ENCODE measurements around the gene GAK. TPM values are rescaled to one million over a fixed set of nuclear protein-coding genes. Genes with fewer than 3 reads are reported as not detected.

Gene GAK
- total and polyA plus RNA-seq, 4 donors: 27.4 to 69.7 (median 47.0) TPM

DNA sequence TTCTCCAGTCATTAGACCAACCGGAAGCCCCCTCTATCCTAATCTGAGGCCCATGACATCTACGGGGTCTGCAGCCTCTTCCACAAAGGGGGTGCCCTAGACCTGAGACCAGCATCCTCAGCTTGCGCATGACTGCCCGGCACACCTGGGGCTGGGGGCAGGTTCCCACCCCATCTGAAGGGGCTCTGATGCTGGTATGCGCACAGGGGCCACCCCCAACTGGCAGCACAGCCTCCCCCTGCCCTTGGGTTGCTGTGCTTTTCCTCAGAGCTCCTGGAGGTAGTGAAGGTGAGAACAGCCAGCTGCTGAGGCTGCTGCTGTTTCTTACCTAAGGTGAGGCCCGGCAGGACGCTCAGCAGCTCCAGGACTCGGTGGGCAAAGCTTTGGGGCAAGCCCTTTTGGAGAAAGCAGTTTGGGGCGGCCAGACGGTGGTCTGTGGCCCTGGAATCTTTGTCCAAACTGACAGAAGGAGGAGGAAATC, 87.3 kb downstream of the GAK start:
- Histone ChIP-seq H3K36me3 (ENCODE audit: control insufficient read depth in 4 of 4, insufficient read depth in 3 of 4, low read depth in 1 of 4, low read length in 3 of 4) (peaks cover 0 to 9% (median 4%) of the 10 kb centered on the region in 4 donors), H3K27ac (ENCODE audit: low read depth in 1 of 2, low read length in 2 of 2) (no peak overlapping the region), H3K4me1 (ENCODE audit: control insufficient read depth in 4 of 4, insufficient read depth in 4 of 4, low read length in 3 of 4) (no peaks in the 10 kb centered on the region), H3K9ac (ENCODE audit: low read depth in 1 of 2, low read length in 2 of 2) (no peak overlapping the region), H3K27me3 (ENCODE audit: control insufficient read depth in 4 of 4, insufficient read depth in 4 of 4, low read length in 3 of 4) (no peaks in the 10 kb centered on the region), H3K4me3 (ENCODE audit: low read depth in 1 of 3, low read length in 3 of 3) (no peak overlapping the region), H3K9me3 (ENCODE audit: control insufficient read depth in 4 of 4, low read length in 3 of 4) (no peaks in the 10 kb centered on the region)
- no peak for DNase-seq (ENCODE audit: low spot score)
- WGBS: 96% methylated on average over 10 of the region's 10 CpGs
- TF ChIP-seq FOXA1 (IDR thresholded peaks at IDR 0.05): no peak
- TF ChIP-seq, protein P1, sequence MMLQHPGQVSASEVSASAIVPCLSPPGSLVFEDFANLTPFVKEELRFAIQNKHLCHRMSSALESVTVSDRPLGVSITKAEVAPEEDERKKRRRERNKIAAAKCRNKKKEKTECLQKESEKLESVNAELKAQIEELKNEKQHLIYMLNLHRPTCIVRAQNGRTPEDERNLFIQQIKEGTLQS (IDR thresholded peaks at IDR 0.05): no peak
- TF ChIP-seq, protein P2, sequence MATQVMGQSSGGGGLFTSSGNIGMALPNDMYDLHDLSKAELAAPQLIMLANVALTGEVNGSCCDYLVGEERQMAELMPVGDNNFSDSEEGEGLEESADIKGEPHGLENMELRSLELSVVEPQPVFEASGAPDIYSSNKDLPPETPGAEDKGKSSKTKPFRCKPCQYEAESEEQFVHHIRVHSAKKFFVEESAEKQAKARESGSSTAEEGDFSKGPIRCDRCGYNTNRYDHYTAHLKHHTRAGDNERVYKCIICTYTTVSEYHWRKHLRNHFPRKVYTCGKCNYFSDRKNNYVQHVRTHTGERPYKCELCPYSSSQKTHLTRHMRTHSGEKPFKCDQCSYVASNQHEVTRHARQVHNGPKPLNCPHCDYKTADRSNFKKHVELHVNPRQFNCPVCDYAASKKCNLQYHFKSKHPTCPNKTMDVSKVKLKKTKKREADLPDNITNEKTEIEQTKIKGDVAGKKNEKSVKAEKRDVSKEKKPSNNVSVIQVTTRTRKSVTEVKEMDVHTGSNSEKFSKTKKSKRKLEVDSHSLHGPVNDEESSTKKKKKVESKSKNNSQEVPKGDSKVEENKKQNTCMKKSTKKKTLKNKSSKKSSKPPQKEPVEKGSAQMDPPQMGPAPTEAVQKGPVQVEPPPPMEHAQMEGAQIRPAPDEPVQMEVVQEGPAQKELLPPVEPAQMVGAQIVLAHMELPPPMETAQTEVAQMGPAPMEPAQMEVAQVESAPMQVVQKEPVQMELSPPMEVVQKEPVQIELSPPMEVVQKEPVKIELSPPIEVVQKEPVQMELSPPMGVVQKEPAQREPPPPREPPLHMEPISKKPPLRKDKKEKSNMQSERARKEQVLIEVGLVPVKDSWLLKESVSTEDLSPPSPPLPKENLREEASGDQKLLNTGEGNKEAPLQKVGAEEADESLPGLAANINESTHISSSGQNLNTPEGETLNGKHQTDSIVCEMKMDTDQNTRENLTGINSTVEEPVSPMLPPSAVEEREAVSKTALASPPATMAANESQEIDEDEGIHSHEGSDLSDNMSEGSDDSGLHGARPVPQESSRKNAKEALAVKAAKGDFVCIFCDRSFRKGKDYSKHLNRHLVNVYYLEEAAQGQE (IDR thresholded peaks at IDR 0.05): no peak
- no peak for TF ChIP-seq YY1 (IDR thresholded peaks at IDR 0.05)
- TF ChIP-seq SP1 (IDR thresholded peaks at IDR 0.05): no peak
- no peak for TF ChIP-seq RXRA (IDR thresholded peaks at IDR 0.05)

DNA sequence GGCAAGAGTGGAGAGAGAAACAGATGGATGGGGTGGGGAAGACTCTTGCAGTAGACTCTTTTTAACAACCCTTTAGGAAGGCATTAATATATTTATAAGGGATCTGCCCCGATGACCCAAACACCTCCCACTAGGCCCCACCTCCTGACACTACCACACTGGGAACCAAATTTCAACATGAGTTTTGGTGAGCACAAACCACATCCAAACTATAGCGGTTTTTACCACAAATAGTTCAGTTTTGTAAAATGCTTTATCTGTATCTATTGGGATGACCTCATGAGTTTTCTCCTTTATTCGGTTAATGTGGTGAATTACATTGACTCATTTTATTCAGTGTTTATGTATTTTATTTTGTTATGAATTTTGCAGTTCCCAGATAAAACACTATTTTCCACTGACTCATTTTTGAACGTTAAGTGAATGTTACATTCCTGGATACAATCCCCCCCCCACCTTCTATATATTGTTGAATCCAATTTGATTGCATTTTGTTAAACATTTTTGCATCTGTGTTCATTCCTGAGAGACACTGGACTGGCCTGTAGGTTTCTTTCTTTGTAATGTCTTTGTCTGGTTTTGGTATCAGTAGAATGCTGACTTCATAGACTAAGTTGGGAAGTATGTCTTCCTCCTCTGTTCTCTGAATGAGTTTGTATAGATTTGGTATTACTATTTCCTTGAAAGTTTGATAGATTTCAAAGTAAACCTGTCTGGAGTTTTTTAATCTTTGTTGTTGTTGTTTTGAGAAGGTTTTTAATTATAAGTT, 92.3 kb downstream of the GAK start:
- Histone ChIP-seq H3K36me3 (ENCODE audit: control insufficient read depth in 4 of 4, insufficient read depth in 3 of 4, low read depth in 1 of 4, low read length in 3 of 4) (peaks cover 0 to 2% (median 0%) of the 10 kb centered on the region in 4 donors), H3K9ac (ENCODE audit: low read depth in 1 of 2, low read length in 2 of 2) (no peak overlapping the region), H3K4me1 (ENCODE audit: control insufficient read depth in 4 of 4, insufficient read depth in 4 of 4, low read length in 3 of 4) (no peaks in the 10 kb centered on the region), H3K9me3 (ENCODE audit: control insufficient read depth in 4 of 4, low read length in 3 of 4) (peaks cover 2 to 11% (median 7%) of the 10 kb centered on the region in 4 donors), H3K27me3 (ENCODE audit: control insufficient read depth in 4 of 4, insufficient read depth in 4 of 4, low read length in 3 of 4) (no peaks in the 10 kb centered on the region), H3K4me3 (ENCODE audit: low read depth in 1 of 3, low read length in 3 of 3) (no peak overlapping the region), H3K27ac (ENCODE audit: low read depth in 1 of 2, low read length in 2 of 2) (no peak overlapping the region)
- no peak for TF ChIP-seq HNF4A (conservative IDR thresholded peaks at IDR 0.05)
- TF ChIP-seq, protein P2 (IDR thresholded peaks at IDR 0.05): no peak
- no peak for TF ChIP-seq EGR1 (IDR thresholded peaks at IDR 0.05; ENCODE audit: low read depth in 2 of 2)
- TF ChIP-seq HNF4G (IDR thresholded peaks at IDR 0.05): no peak
- no peak for TF ChIP-seq RXRA (IDR thresholded peaks at IDR 0.05)
- TF ChIP-seq, protein P3, sequence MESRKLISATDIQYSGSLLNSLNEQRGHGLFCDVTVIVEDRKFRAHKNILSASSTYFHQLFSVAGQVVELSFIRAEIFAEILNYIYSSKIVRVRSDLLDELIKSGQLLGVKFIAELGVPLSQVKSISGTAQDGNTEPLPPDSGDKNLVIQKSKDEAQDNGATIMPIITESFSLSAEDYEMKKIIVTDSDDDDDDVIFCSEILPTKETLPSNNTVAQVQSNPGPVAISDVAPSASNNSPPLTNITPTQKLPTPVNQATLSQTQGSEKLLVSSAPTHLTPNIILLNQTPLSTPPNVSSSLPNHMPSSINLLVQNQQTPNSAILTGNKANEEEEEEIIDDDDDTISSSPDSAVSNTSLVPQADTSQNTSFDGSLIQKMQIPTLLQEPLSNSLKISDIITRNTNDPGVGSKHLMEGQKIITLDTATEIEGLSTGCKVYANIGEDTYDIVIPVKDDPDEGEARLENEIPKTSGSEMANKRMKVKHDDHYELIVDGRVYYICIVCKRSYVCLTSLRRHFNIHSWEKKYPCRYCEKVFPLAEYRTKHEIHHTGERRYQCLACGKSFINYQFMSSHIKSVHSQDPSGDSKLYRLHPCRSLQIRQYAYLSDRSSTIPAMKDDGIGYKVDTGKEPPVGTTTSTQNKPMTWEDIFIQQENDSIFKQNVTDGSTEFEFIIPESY (IDR thresholded peaks at IDR 0.05): no peak
- TF ChIP-seq JUND (IDR thresholded peaks at IDR 0.05): no peak
- no peak for TF ChIP-seq GABPA (IDR thresholded peaks at IDR 0.05 in 1 of 2, conservative IDR thresholded peaks at IDR 0.05 in 1 of 2)
- no peak for TF ChIP-seq NR2F2 (IDR thresholded peaks at IDR 0.05)
- TF ChIP-seq, protein P4, sequence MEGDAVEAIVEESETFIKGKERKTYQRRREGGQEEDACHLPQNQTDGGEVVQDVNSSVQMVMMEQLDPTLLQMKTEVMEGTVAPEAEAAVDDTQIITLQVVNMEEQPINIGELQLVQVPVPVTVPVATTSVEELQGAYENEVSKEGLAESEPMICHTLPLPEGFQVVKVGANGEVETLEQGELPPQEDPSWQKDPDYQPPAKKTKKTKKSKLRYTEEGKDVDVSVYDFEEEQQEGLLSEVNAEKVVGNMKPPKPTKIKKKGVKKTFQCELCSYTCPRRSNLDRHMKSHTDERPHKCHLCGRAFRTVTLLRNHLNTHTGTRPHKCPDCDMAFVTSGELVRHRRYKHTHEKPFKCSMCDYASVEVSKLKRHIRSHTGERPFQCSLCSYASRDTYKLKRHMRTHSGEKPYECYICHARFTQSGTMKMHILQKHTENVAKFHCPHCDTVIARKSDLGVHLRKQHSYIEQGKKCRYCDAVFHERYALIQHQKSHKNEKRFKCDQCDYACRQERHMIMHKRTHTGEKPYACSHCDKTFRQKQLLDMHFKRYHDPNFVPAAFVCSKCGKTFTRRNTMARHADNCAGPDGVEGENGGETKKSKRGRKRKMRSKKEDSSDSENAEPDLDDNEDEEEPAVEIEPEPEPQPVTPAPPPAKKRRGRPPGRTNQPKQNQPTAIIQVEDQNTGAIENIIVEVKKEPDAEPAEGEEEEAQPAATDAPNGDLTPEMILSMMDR (IDR thresholded peaks at IDR 0.05; ENCODE audit: low read depth, low read length, missing input control): no peak
- DNase-seq (ENCODE audit: low spot score): no peak
- WGBS: 93% methylated on average over 4 of the region's 4 CpGs
